GM04503 (cell line): ENCODE results near the gene MAP3K5.
"Not testable (repeated sequence)": the region's sequence is repeated elsewhere in the genome, so short reads cannot be mapped to it uniquely, and the experiment has no call there.

Experiments
- DNase-seq: peaks from one replicate; pipeline ENCODE4 v3.0.0-alpha.2; 2012; ENCODE audit warnings: low read depth

The MAP3K5 gene, protein sequence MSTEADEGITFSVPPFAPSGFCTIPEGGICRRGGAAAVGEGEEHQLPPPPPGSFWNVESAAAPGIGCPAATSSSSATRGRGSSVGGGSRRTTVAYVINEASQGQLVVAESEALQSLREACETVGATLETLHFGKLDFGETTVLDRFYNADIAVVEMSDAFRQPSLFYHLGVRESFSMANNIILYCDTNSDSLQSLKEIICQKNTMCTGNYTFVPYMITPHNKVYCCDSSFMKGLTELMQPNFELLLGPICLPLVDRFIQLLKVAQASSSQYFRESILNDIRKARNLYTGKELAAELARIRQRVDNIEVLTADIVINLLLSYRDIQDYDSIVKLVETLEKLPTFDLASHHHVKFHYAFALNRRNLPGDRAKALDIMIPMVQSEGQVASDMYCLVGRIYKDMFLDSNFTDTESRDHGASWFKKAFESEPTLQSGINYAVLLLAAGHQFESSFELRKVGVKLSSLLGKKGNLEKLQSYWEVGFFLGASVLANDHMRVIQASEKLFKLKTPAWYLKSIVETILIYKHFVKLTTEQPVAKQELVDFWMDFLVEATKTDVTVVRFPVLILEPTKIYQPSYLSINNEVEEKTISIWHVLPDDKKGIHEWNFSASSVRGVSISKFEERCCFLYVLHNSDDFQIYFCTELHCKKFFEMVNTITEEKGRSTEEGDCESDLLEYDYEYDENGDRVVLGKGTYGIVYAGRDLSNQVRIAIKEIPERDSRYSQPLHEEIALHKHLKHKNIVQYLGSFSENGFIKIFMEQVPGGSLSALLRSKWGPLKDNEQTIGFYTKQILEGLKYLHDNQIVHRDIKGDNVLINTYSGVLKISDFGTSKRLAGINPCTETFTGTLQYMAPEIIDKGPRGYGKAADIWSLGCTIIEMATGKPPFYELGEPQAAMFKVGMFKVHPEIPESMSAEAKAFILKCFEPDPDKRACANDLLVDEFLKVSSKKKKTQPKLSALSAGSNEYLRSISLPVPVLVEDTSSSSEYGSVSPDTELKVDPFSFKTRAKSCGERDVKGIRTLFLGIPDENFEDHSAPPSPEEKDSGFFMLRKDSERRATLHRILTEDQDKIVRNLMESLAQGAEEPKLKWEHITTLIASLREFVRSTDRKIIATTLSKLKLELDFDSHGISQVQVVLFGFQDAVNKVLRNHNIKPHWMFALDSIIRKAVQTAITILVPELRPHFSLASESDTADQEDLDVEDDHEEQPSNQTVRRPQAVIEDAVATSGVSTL (N-terminal part only)

DNA sequence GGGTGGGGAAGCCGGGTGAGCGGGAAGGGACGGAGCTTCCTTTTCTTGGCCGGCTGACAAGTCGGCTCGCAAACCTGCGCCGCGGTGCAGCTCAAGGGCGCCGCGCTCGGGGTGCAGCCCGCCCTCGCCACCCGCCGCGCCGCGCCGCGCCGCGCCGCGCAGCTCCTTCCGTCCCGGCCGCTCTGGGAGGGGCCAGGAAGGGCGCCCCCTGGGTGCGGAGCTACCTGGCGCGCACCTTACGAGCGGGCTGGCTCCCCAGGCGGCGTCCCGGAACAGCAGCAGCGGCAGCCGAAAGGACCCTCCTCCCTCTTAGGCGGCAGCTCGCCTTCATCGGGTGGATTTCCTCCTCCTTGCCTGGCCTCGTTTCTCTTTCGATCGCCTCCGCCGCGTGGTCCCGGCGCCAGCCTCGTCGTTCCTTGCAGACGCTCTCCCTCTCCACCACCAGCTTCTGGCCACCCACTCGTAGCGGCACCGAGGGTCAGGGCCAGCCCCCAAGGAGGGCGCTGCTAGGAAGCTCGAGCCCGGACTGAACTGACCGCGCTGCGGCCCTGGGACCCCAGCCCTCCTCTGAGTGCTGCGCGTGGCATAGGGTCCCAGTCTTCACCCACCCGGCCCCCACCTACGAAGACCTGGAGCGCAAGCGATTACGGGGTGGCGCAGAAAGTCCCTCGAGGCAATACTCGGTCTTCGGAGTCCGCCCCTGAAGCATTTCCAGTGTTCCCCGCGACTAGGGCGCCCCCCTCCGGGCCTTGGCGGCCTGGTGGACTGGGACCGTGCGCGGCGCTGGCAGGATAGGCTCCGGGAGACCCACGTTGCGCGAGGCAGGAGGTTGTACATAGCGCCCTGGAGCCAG, at the start of gene MAP3K5:
Gene MAP3K5 (minus strand): TSS at position 68 of the 853 bp plus-strand sequence. CDS start 320 bp downstream, outside the sequence.
- DNase-seq: peak; percentile 37

DNA sequence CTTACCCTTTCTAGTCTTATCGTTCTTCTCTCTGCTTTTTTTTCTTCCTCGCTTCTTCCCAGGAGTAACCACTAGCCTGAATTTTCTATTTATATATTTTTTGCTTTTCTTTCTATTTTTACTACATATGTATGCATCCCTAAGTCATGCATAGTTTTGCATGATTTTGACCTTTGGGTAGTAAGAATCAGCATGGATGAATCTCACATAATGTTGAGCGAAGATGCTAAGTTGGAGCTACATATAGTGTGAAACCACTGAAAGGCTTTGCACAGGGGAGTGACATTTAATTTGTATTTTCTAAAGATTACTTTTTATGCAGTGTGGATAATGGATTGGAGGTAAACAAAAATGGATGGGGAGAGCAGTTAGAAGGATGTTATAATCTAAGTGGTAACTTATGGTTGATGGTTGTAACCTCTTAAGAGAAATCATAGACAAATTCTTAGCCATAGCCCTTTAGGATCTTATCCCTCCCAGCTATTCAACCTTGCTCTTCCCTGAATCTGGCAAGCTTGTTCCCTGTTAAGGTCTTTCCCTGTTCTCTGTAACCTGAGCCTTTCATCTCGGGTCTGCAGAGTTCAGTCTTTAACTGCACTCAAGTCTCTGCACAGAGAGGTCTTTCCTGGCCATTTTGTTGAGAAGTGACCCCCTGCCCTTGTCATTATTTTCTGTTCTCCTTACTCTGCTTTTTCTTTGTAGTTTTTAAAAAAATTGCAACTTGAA, 48.2 kb upstream of the MAP3K5 start:
- DNase-seq: no peak

DNA sequence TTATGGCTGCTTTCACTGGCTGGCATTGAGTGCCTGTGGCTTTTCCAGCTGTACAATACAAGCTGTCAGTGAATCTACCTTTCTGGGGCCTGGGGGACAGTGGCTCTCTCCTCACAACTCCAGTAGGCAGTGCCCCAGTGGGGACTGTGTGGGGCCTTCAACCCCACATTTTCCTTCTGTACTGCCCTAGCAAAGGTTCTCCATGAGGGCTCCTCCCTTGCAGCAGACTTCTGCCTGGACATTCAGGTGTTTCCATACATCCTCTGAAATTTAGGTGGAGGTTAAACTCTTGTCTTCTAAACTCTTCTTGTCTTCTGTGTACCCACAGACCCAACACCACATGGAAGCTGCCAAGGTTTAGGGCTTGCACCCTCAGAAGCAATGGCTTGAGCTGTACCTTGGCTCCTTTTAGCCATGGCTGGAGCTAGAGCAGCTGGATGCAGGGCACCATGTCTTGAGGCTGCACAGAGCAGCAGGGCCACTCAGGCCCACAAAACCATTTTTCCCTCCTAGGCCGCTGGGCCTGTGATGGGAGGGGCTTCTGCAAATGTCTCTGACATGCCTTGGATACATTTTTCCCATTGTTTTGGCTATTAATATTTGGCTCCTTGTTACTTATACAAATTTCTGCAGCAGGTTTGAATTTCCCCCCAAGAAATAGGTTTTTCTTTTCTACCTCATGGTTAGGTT, 39.7 kb upstream of the MAP3K5 start:
- DNase-seq: no peak

DNA sequence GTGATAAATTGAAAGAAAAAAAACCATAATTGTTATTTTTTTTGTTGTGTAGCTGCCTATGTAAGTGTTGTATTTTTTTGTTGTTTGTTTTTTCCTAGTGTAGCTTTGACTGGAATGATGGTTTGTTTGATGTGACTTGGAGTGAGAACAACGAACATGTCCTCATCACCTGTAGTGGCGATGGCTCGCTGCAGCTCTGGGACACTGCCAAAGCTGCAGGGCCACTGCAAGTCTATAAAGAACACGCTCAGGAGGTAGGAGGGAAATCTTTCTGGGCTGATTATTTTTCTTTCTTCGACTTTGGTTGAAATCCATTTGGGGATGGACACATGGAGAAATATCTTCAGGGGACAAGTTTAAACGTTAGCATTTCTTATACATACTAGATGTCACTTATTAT, 33.9 kb upstream of the MAP3K5 start:
- no peak for DNase-seq

DNA sequence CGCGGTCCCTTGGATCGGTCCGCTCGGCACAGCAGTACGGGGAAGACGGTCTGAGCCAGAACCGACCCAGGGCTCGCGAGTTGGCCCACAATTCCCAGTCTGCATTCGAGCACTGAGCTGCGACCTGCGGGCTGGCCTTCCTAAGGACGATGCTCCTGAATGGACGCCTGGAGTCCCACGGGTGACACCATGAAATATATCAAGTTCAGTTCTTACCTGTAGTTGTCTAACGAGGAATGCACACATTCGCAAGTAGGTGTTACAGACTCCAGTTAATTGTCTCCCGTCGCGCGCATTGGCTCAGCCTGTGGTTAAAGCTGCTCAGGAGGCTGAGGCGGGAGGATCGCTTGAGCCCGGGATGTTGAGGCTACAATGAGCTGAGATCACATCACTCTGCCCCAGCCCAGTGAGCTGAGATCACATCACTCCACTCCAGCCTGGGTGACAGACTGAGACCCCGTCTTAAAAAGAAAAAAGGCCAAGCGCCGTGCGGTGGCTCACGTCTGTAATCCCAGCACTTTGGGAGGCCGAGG, 30.9 kb upstream of the MAP3K5 start:
- no peak for DNase-seq

DNA sequence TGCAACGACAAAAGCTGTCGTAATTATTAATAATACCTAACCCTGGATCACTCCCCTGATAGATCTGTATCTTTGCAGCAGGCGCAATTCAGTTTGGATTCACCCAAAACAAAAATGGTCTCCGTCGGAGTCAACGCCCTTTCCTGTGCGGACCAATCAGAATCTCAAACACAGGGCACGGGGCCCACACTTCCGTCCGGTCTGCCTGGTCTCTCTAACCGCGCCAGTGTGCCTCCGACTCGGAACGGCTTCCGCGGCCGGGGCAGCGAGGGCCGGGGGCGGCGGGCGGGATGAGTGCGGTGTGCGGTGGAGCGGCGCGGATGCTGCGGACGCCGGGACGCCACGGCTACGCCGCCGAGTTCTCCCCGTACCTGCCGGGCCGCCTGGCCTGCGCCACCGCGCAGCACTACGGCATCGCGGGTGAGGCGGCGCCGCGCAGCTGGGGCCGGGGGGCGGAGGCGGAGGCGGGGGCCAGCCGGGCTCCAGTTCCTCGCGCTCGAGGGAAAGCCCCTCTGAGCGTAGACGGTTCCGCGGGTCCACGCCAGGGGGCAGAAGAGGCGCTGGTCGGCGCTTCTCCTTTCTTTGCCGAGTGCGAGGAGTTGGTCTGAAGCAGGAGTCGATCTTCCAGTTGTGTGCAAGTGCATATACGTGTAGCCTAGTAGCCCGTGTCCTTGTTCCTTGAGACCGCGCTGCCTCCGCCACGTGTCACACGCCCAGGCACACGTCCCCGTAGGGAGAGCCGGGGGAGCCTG, 30.3 kb upstream of the MAP3K5 start, which contains the start of gene PEX7:
Gene PEX7 (plus strand): TSS at position 217 of the 752 bp plus-strand sequence. CDS start 74 bp downstream, at position 291.
- peak; percentile 72 for DNase-seq

DNA sequence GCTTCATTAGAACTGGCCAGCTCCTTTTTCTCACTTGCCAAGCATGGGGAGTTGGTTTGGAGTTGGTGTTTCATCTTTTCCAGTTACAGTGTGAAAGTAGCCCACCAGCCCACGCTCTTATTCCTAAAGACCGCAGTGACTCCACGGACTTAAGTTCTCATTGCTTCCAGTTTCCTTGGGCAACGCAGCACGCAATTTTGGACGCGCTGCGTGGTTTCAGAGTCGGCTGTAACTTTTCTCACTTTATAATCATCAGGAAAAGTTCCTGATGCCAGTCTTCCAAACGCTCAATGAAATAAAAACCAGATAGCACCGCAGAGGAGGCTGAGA, 29.7 kb upstream of the MAP3K5 start:
- no peak for DNase-seq

DNA sequence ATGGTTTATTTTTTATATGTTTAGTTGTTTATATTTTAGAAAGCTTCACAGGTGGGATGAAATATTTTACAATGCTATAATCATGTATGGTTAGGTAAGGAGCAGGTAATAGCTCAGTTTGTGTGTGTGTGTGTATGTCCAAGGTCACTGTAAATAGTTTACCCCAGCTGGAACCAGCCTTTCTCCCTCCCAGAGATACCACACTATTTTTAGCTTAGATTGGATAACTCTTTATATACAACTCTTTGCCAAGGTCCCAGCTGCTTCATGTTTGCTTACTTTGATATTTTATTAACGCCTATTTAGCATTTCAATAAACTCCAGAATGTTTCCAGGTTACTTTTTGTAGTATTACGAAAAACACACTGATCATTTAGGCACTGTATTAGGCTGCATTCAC, 28.3 kb upstream of the MAP3K5 start:
- no peak for DNase-seq

DNA sequence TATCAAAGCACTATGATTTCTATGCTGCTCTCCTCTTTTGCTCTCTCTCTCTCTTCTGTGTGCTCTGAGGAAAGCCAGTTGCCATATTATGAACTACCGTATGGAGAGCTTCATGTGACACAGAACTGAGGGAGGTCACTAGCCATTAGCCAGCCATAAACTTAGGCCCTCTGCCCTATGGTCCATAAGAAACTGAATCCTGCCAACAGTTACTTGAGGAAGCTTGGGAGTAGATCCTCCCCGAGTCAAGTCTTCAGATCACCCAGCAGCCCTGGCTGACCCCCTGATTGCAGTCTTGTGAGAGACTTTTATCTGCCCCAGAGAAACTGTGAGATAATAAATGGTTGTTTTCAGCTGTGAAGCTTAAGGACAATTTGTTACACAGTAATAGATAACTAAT, 24.4 kb upstream of the MAP3K5 start:
- no peak for DNase-seq

DNA sequence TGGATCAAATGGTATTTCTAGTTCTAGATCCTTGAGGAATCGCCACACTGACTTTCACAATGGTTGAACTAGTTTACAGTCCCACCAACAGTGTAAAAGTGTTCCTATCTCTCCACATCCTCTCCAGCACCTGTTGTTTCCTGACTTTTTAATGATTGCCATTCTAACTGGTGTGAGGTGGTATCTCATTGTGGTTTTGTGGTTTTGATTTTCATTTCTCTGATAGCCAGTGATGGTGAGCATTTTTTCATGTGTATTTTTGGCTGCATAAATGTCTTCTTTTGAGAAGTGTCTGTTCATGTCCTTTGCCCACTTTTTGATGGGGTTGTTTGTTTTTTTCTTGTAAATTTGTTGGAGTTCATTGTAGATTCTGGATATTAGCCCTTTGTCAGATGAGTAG, 23.3 kb upstream of the MAP3K5 start:
- not testable (repeated sequence) for DNase-seq

DNA sequence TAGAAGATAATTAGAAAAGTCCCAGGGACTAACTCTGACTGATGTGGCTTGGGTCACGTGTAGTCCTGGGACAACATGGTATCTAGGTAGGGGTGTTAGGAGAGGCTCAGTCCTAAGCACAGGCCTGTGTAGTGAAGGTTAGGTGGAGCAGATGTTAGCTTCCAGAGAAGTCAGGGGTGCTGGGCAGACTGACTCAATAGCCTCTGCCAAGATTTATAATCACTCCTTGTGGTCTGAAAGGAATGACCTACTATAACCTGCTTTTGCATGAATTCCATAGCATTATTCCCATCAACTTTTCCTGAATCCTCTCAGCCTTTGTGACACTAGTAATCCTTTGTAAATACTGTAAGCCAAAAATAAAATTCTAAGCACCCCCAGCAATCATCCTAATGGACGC, 19.9 kb upstream of the MAP3K5 start:
- no peak for DNase-seq

DNA sequence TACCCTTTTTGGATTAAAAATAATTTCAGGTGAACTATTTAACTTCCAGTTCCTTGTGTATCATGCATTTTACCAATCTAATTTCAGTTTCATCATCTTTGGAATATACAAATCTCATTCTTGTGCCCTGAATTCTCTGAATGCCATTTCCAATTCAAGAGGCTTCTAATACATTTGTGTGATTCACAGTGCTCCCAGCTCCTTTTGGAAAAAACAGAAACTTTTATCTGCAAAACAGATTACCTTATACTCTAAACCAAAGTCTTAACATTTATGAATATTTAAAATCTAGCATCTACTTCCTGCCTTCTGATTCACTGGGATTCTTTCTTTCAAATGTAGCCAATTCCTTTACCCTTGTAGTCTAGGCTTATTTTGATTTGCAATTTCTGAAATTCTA, 19.0 kb upstream of the MAP3K5 start:
- DNase-seq: no peak

DNA sequence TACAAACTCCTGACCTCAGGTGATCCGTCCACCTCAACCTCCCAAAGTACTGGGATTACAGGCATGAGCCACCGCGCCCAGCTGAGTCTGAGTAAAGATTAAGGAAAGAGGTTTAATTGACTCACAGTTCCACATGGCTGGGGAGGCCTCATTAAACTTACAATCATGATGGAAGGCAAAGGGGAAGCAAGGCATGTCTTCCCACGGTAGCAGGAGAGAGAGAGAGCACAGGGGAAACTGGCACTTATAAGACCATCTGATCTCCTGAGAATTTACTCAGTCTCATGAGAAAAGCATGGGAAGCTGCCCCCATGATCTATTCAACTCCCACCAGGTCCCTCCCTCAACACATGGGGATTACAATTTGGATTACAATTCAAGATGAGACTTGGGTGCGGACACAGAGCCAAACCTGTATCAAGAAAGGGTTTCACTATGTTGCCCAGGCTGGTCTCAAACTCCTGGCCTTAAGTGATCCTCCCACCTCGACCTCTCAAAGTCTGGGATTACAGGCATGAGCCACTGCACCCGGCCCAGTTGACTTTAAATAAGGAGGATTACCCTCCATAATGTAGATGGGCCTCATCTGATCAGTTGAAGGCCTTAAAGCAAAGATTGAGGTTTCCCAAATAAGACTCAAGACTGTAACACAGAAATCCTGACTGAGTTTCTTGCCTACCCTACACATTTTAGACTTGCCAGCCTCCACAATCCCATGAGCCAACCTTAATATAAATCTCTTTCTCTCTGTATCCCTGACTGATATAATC, 17.0 kb upstream of the MAP3K5 start:
- no peak for DNase-seq

DNA sequence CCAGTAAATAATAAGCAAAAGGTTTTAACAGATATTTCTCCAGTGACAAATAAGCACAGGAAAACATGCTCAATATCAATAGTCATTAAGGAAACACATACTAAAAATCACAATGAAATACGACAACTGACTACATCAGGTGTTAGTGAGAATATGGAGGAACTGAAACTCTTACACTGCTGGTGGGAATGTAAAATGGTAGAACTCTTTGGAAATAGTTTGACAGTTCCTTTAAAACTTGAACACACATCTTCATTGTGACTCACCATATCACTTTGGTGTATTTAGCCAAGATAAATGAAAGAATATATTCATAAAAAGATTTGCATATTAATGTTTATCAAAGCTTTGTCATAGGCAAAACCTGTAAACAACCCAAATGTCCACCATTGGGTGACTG, 11.3 kb upstream of the MAP3K5 start:
- DNase-seq: no peak

DNA sequence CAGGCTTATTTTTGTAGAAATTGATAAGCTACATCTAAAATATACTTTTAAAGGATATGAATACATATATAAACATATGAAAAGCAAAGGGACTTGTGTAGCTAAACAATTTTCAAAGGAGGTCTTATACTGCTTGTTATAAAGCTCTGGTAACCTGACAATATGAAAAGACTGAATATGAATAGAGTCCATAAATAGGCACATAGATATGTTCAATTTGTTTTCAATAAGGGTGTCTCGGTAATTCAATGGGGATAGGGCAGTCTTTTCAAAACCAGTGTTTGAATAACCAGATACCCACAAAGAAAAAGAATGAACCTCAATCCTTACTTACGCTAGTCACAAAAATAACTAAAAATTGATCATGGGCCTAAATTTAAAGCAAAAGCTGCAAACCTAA, 9.3 kb upstream of the MAP3K5 start:
- no peak for DNase-seq

DNA sequence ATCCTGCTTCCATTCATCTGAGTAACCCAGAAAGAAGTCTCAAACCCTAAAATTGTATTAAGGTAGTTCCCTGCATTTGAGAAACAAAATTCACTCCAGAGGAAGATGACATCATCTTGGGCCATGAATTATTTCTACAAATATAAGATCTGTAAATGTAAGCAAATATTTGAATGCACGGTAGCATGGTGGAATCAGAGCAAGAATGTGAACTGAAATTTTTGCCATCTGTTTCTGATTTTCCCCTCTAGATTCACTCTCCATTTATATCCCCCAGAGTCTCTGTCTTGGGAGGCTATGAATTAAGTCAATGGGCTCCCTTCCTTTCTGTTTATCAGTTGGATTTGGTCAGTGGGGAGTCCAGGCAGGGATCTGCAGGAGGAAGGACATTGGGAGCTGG, 5.8 kb upstream of the MAP3K5 start:
- DNase-seq: no peak

DNA sequence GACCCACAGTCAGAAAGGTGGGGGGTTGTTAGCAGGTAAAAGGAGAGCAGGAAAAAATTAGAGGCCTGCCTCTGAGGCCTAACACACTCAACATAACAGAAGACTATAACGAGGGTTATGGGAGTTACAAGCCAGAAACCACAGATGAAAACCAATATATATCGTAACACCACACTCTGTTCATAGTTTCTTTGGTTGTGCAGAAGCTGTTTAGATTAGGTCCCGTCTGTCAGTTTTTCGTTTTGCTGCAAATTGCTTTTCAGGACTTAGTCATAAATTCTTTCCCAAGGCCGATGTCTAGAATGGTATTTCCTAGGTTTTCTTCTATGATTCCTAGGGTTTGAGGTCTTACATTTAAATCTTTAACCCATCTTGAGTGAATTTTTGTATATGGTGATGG, 3.7 kb upstream of the MAP3K5 start:
- no peak for DNase-seq

DNA sequence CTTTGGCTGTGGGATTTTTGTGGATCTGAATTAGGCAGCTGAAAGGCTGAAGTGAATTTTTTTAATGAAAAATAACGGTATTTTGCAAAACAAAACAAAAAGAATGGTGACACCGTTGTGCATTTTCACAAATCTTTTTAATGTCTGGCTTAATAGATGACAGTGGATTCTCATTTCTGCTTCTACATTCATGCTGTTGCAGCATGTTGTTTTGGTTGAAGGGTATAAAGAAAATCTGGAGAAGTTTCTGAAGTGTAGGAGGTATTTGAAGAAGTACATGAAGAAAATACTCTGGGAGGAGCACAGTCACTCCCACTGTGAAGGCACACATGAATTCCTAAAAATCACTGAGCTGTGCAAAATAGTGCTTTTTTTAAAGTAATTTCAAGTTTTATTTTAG, 3.1 kb upstream of the MAP3K5 start:
- no peak for DNase-seq
